Coronary artery (tissue), 2 donors: ENCODE data around the gene ISOC1.

ENCODE experiments used
- DNase-seq: peaks from one replicate; pipeline ENCODE4 v3.0.0-alpha.2; 2017; ENCODE audit warnings: low spot score
- H3K27ac ChIP-seq, 2 donors: fragments of 200-600 bp; sonication (generic); one replicate each; pipeline ENCODE4 v1.5.1; 2016 to 2019
- H3K4me3 ChIP-seq: fragments of 200-600 bp; sonication (generic); 2 replicates; pipeline ENCODE4 v1.5.1; 2016; ENCODE audit warnings: mild to moderate bottlenecking, moderate library complexity
- CTCF ChIP-seq: fragments of 200-600 bp; sonication (generic); IDR thresholded peaks from one replicate; pipeline ENCODE4 v1.5.1; 2019; ENCODE audit warnings: antibody characterized with exemption

Gene ISOC1

DNA sequence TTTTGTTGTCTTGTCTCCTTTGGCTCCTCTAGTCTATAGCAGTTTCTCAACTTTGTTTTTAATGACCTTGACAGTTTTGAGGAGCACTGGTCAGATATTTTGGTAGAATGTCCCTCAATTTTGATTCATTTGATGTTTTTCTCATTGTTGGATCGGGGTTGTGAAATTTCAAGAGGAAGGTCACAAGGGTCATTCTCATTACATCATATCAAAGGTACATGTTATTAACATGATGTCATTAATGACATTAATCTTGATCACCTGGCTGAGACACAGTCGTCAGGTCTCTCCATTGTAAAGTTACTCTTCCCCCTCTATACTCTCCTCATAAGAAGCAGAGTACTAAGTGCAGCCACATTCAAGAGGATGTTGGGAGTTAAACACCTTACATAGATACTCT lies 7.2 kb downstream of the ISOC1 start:
- DNase-seq: no peak
- Histone ChIP-seq H3K27ac (no peak overlapping the region), H3K4me3 (no peak overlapping the region)
- no peak for TF ChIP-seq CTCF

GRCh38 chr5:129103397-129103796 lies 8.8 kb downstream of the ISOC1 start:
- no peak for DNase-seq
- Histone ChIP-seq H3K27ac (no peak overlapping the region), H3K4me3 (no peak overlapping the region)
- no peak for TF ChIP-seq CTCF

GRCh38 chr5:129104915-129105455 lies 10.4 kb downstream of the ISOC1 start:
- no peak for TF ChIP-seq CTCF
- no peak overlapping the region for H3K27ac ChIP-seq
- no peak overlapping the region for H3K4me3 ChIP-seq
- DNase-seq: no peak

GRCh38 chr5:129107637-129108036 lies 13.1 kb downstream of the ISOC1 start:
- no peak overlapping the region for H3K27ac ChIP-seq
- TF ChIP-seq CTCF: no peak
- DNase-seq: no peak
- H3K4me3 ChIP-seq: no peak overlapping the region

- no peak for DNase-seq
- no peak for TF ChIP-seq CTCF
- Histone ChIP-seq H3K27ac (no peak overlapping the region), H3K4me3 (no peak overlapping the region)
These were observed 16.2 kb downstream of the ISOC1 start for GRCh38 chr5:129110742-129111141.

DNA sequence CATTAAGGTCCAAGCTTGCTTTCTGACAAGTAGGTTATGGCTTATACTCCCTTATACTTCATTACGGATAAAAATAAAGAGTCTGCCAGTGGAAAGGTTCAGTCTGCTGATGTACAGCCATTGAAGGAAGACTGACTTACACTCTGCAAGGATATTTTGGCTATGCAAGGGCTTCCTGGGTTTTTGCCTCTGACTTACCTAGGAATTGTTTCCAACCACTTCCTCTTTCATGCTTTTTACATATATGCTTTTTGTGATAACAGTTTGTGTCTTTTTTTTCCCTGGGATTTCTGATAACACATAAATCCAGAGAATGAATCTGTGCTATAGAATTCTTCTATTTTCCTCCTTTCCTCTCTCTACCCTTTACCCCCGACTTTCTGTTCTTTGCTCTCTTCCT lies 16.8 kb downstream of the ISOC1 start:
- H3K27ac ChIP-seq: no peak overlapping the region
- no peak for DNase-seq

More for the DNA sequence above, 16.8 kb downstream of the ISOC1 start:
- no peak for TF ChIP-seq CTCF
- no peak overlapping the region for H3K4me3 ChIP-seq
